Fibroblast of skin of scalp (primary cell): ENCODE results near the gene C12orf76.

ENCODE experiments used
- DNase-seq: peaks from one replicate; pipeline ENCODE4 v3.0.0-alpha.2; 2013

C12orf76 gene

GRCh38 chr12:109994401-109995175 lies 53.7 kb downstream of the C12orf76 start:
- no peak for DNase-seq

DNA sequence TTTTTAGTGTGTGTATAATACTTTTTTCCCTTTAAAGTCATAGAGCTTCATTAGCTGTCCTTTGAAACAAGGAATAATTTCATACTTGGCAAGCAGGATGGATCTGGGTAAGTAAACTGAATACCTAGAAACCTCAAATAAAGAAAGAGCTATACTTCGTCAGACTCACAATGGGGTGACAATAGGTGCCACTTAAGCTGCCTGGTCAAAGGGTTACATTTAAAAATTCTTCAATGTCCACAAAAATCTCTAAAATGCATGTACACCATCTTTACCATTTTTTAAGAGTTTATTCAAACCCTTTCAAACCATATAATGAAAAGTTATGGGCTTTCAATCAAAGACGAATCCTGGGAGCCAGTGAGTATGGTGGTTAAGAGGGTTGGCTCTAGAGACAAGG lies 55.2 kb downstream of the C12orf76 start:
- DNase-seq, result no peak

DNA sequence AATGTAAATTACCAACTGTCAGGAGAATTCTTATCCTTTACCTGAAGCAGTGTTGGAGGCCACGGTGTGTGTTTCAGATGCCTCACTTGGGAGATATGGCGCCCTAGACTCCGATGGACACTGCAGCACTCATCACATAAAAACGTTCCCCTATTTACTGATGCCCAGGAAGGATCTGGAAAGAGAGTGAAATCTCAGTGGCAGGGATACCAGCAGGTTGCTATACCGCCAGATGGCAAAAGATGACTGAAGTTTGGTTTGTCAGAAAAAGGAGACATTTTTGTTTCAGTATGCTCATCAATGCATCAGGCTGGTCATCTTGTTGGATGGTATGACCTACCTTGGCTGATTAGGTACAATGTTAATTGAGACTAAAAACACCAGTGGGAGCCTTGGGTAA lies 56.7 kb downstream of the C12orf76 start:
- DNase-seq, result no peak
